ENCODE data around the gene WASHC3.

GRCh38 chr12:102043928-102044327 is 17.9 kb downstream of the WASHC3 start:
- no peak for TF ChIP-seq POLR2A (IDR thresholded peaks at IDR 0.05; ENCODE audit: extremely low read depth, insufficient read length)
- TF ChIP-seq CTCF (IDR thresholded peaks at IDR 0.05; ENCODE audit: low read depth, low read length): no peak
- no peak for TF ChIP-seq MAX (IDR thresholded peaks at IDR 0.05; ENCODE audit: low read depth, low read length)
- TF ChIP-seq MYC (IDR thresholded peaks at IDR 0.05; ENCODE audit: low read depth, low read length): no peak
